ENCODE data around the gene VPS13D. TPM values are rescaled to one million over a fixed set of nuclear protein-coding genes. Genes with fewer than 3 reads are reported as not detected.

Gene VPS13D
- total and polyA plus RNA-seq, 2 donors (not counting 3 experiments of a cell fraction or from before 2014, with no cell fraction given) = 13.6 to 48.5 TPM

DNA sequence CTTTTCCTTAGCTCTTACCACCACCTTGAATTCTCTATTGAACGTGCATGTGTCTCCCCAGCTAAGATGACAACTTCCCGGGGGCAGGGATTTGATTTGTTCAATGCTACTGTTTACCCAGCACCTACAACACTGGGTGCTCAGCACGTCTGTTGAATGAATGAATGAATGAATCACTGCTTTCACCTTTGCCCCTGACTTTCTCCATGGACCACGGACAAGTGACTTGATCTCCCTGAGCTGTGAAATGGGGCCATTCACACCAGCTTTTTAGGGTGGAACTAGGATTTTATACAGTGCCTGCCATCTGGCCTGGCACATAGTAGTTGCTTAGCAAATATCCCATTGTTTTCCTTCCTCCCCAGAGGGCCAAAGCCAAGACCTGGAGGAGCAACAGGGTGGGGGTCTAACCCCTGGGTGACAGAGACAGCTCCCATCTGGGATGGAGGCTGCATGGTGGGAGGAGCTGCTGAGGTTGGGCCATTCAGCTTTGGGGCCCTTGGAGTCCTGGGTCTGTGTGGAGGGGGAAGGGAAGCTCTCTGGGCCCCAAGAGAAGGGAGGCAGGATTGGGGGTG is 47.3 kb upstream of the VPS13D start:
- POLR2A ChIA-PET = no interaction called here
- BruUV-seq (replicated peaks) = no TSS peak
- H3K27me3 ChIP-seq (ENCODE audit: control insufficient read depth in 2 of 2, insufficient read depth in 2 of 2, low read length in 2 of 2) = no peaks in the 10 kb centered on the region
- H3K4me2 ChIP-seq (ENCODE audit: insufficient read depth, low read length) = no peak overlapping the region
- H3K9ac ChIP-seq (replicated peaks; ENCODE audit: extremely low read depth, insufficient read depth, low read length) = no peak overlapping the region
- no peak overlapping the region for H3K4me3 ChIP-seq (replicated peaks in 1 of 3; ENCODE audit: insufficient read depth in 1 of 3, low read depth in 1 of 3, low read length in 3 of 3)
- dilution Hi-C loops (cut with MboI; ENCODE audit: extremely low pct_ligation_motif_present, low sequenced_read_pairs) (no loop called here), intact Hi-C loops (cut with micrococcal nuclease) (no loop called here)
- H3K4me1 ChIP-seq (ENCODE audit: control insufficient read depth, extremely low read depth, insufficient read depth, low read length) = peaks cover 46% of the 10 kb centered on the region
- DNase-seq (ENCODE audit: low read depth, low spot score) (no peak), FAIRE-seq (no peak)
- CTCF ChIA-PET = interaction anchor here (0.6 to 8.3 kb wide), 6 partner anchors 8 to 63 kb away, joined by 3 to 118 read pairs (median 4); no protein-coding TSS in a partner anchor
- TF ChIP-seq, protein P1, sequence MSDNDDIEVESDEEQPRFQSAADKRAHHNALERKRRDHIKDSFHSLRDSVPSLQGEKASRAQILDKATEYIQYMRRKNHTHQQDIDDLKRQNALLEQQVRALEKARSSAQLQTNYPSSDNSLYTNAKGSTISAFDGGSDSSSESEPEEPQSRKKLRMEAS (IDR thresholded peaks at IDR 0.05; ENCODE audit: insufficient read depth, insufficient read length) = no peak
- TF ChIP-seq FOS (IDR thresholded peaks at IDR 0.05; ENCODE audit: borderline replicate concordance, insufficient read depth, low read length) = no peak
- TF ChIP-seq, protein P2, sequence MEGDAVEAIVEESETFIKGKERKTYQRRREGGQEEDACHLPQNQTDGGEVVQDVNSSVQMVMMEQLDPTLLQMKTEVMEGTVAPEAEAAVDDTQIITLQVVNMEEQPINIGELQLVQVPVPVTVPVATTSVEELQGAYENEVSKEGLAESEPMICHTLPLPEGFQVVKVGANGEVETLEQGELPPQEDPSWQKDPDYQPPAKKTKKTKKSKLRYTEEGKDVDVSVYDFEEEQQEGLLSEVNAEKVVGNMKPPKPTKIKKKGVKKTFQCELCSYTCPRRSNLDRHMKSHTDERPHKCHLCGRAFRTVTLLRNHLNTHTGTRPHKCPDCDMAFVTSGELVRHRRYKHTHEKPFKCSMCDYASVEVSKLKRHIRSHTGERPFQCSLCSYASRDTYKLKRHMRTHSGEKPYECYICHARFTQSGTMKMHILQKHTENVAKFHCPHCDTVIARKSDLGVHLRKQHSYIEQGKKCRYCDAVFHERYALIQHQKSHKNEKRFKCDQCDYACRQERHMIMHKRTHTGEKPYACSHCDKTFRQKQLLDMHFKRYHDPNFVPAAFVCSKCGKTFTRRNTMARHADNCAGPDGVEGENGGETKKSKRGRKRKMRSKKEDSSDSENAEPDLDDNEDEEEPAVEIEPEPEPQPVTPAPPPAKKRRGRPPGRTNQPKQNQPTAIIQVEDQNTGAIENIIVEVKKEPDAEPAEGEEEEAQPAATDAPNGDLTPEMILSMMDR (IDR thresholded peaks at IDR 0.05; ENCODE audit: extremely low read depth in 1 of 2, insufficient read depth in 1 of 2, low read depth in 1 of 2, low read length in 2 of 2) = no peak
- no peak for TF ChIP-seq MYC (IDR thresholded peaks at IDR 0.05; ENCODE audit: low read depth, low read length)
- TF ChIP-seq JUN (IDR thresholded peaks at IDR 0.05; ENCODE audit: borderline replicate concordance, insufficient read depth, insufficient read length, low read depth) = no peak
- TF ChIP-seq POLR2AphosphoS5 (IDR thresholded peaks at IDR 0.05; ENCODE audit: insufficient read depth, low read depth, low read length) = no peak
- no peak for TF ChIP-seq EZH2 (IDR thresholded peaks at IDR 0.05; ENCODE audit: borderline replicate concordance, low read depth, low read length, severe bottlenecking)
- no peaks in the 10 kb centered on the region for H3K36me3 ChIP-seq (ENCODE audit: control insufficient read depth in 2 of 2, extremely low read depth in 1 of 2, insufficient read depth in 2 of 2, low read length in 2 of 2)
- H3K27ac ChIP-seq (ENCODE audit: insufficient read depth, low read depth, low read length) = no peak overlapping the region
- H3K9me3 ChIP-seq (replicated peaks; ENCODE audit: control insufficient read depth, insufficient read depth, low read length) = no peaks in the 10 kb centered on the region
- H3K79me2 ChIP-seq (ENCODE audit: control insufficient read depth, insufficient read depth, low read length) = peaks cover 8% of the 10 kb centered on the region
- H4K20me1 ChIP-seq (replicated peaks; ENCODE audit: control insufficient read depth, extremely low read depth, insufficient read depth, low read length) = no peaks in the 10 kb centered on the region
- H3K9me1 ChIP-seq (replicated peaks; ENCODE audit: control insufficient read depth, extremely low read depth, insufficient read depth, low read length) = no peaks in the 10 kb centered on the region
- no peak overlapping the region for H2AFZ ChIP-seq (ENCODE audit: low read depth, low read length)

Data from endothelial cell of umbilical vein (primary cell).